ENCODE measurements around the gene CNN2. TPM values are rescaled to one million over a fixed set of nuclear protein-coding genes. Genes with fewer than 3 reads are reported as not detected.

CNN2 gene
- total RNA-seq, 4 donors from 2014 or later, result 39.6 to 75.4 (median 60.8) TPM

GRCh38 chr19:1041272-1041834, 14.9 kb downstream of the CNN2 start:
- no peak for DNase-seq (ENCODE audit: low spot score)
- TF ChIP-seq CTCF (IDR thresholded peaks at IDR 0.05), result no peak
- no peak for ATAC-seq (ENCODE audit: low FRiP score)

- no peak for ATAC-seq (ENCODE audit: low FRiP score)
- no peak for DNase-seq (ENCODE audit: low spot score)
- TF ChIP-seq CTCF (IDR thresholded peaks at IDR 0.05), result no peak
These were observed 15.7 kb downstream of the CNN2 start for GRCh38 chr19:1041835-1042685.

- ATAC-seq (ENCODE audit: low FRiP score), result no peak
- TF ChIP-seq CTCF (IDR thresholded peaks at IDR 0.05), result no peak
- DNase-seq (ENCODE audit: low spot score), result no peak
These were observed 16.5 kb downstream of the CNN2 start for GRCh38 chr19:1042689-1043511.

- no peak for TF ChIP-seq CTCF (IDR thresholded peaks at IDR 0.05)
- ATAC-seq (ENCODE audit: low FRiP score), result no peak
- no peak for DNase-seq (ENCODE audit: low spot score)
These were observed 18.8 kb downstream of the CNN2 start for GRCh38 chr19:1045247-1045603.

DNA sequence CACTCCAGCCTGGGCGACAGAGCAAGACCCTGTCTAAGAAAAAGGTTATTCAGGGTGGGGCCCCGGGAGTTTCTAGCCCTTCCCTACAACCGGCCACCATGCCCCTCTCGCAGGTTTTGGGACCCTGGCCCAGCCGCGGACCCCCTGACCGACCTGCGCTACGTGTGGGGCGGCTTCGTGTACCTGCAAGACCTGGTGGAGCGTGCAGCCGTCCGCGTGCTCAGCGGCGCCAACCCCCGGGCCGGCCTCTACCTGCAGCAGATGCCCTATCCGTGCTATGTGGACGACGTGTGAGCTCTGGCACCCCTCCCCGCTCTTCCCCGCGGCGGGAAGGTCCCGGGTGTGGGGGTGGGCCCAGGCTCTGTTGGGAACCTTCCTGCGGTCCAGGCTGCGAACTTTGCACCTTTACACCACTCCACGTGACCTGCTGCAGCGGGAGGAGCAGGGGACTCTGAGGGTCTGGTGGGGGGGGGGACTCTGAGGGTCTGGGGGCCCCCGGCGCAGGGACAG, 19.8 kb downstream of the CNN2 start:
- no peak for TF ChIP-seq CTCF (IDR thresholded peaks at IDR 0.05)
- ATAC-seq (ENCODE audit: low FRiP score) (no peak), DNase-seq (ENCODE audit: low spot score) (no peak)

- no peak for ATAC-seq (ENCODE audit: low FRiP score)
- TF ChIP-seq CTCF (IDR thresholded peaks at IDR 0.05), result no peak
- DNase-seq (ENCODE audit: low spot score), result no peak
These were observed 20.7 kb downstream of the CNN2 start for GRCh38 chr19:1046836-1047695.

Data from omental fat pad (tissue), 4 donors.